Neural cell (in vitro differentiated cells): ENCODE measurements around the gene MTG1. TPM values are rescaled to one million over a fixed set of nuclear protein-coding genes. Genes with fewer than 3 reads are reported as not detected.

Experiments
- H2AFZ ChIP-seq: fragments of 200-600, 300-800 bp; sonication (generic), shearing (Covaris generic); 2 replicates; pipeline ENCODE4 v1.6.0; 2014; ENCODE audit warnings: low read depth, mild to moderate bottlenecking, antibody characterized with exemption, low read length, moderate library complexity
- H3F3A ChIP-seq: fragments of 200-600 bp; shearing (Covaris generic); 2 replicates; pipeline ENCODE4 v1.6.1; 2016; ENCODE audit warnings: mild to moderate bottlenecking, moderate library complexity, mixed read lengths, antibody characterized with exemption, low read length; ENCODE audit not compliant: insufficient read depth, poor library complexity, severe bottlenecking
- H3K27ac ChIP-seq: fragments of 200-600, 300-800 bp; sonication (generic), shearing (Covaris generic); 2 replicates; pipeline ENCODE4 v1.5.1; 2014; ENCODE audit warnings: mild to moderate bottlenecking, low read length, moderate library complexity
- H3K27me3 ChIP-seq: fragments of 300-800, 200-600 bp; sonication (generic), shearing (Covaris generic); 2 replicates; pipeline ENCODE4 v1.6.0; 2014; ENCODE audit warnings: mild to moderate bottlenecking, low read depth, low read length, moderate library complexity; ENCODE audit not compliant: insufficient read depth
- H3K36me3 ChIP-seq: fragments of 300-800, 200-600 bp; sonication (generic), shearing (Covaris generic); 2 replicates; pipeline ENCODE4 v1.5.1; 2014; ENCODE audit warnings: mild to moderate bottlenecking, antibody characterized with exemption, low read length, moderate library complexity; ENCODE audit not compliant: insufficient read depth
- H3K4me2 ChIP-seq: fragments of 300-800, 200-600 bp; sonication (generic), shearing (Covaris generic); 2 replicates; pipeline ENCODE4 v1.6.0; 2014; ENCODE audit warnings: mild to moderate bottlenecking, low read length
- H3K4me3 ChIP-seq: fragments of 300-800, 200-600 bp; sonication (generic), shearing (Covaris generic); 2 replicates; pipeline ENCODE4 v1.5.1; 2014; ENCODE audit warnings: mild to moderate bottlenecking, low read length, moderate library complexity
- H3K79me2 ChIP-seq: fragments of 200-600 bp; shearing (Covaris generic); replicated peaks from 2 replicates; pipeline ENCODE4 v1.6.0; 2014; ENCODE audit warnings: mild to moderate bottlenecking, low read length, moderate library complexity; ENCODE audit not compliant: insufficient read depth
- H3K9ac ChIP-seq: fragments of 300-800, 200-600 bp; sonication (generic), shearing (Covaris generic); 2 replicates; pipeline ENCODE4 v1.6.1; 2016; ENCODE audit warnings: mild to moderate bottlenecking, low read length, mixed read lengths
- H3K9me2 ChIP-seq: fragments of 200-600 bp; shearing (Covaris generic); 2 replicates; pipeline ENCODE4 v1.6.1; 2016; ENCODE audit warnings: mild to moderate bottlenecking, low read length, mixed read lengths; ENCODE audit not compliant: insufficient read depth
- H3K9me3 ChIP-seq: fragments of 200-600, 300-800 bp; sonication (generic), shearing (Covaris generic); 2 replicates; pipeline ENCODE4 v1.6.1; 2016; ENCODE audit warnings: mild to moderate bottlenecking, mixed run types, low read length, moderate library complexity, mixed read lengths
- H4K20me1 ChIP-seq: fragments of 200-600 bp; shearing (Covaris generic); 2 replicates; pipeline ENCODE4 v1.6.1; 2016; ENCODE audit warnings: mild to moderate bottlenecking, mixed run types; ENCODE audit not compliant: insufficient read depth
- EP300 ChIP-seq: fragments of 450-650 bp; conservative IDR thresholded peaks from 2 replicates; pipeline ENCODE4 v1.6.1; 2014; ENCODE audit warnings: antibody characterized with exemption, mild to moderate bottlenecking, moderate library complexity; ENCODE audit not compliant: poor library complexity, severe bottlenecking
- EZH2 ChIP-seq: fragments of 200-600, 300-800 bp; shearing (Covaris generic), sonication (generic); IDR thresholded peaks from 2 replicates; pipeline ENCODE4 v1.6.1; 2014; ENCODE audit warnings: antibody characterized with exemption, low read length, borderline replicate concordance, mild to moderate bottlenecking; ENCODE audit not compliant: insufficient read depth, poor library complexity, severe bottlenecking
- MXI1 ChIP-seq: fragments of 450-650 bp; conservative IDR thresholded peaks from 2 replicates; pipeline ENCODE4 v1.6.1; 2014; ENCODE audit warnings: antibody characterized with exemption, mild to moderate bottlenecking; ENCODE audit not compliant: poor library complexity, severe bottlenecking
- POLR2AphosphoS5 ChIP-seq: IDR thresholded peaks from 2 replicates; pipeline ENCODE4 v1.6.1; 2012
- RAD21 ChIP-seq: fragments of 450-650 bp; conservative IDR thresholded peaks from 2 replicates; pipeline ENCODE4 v1.6.1; 2014; ENCODE audit warnings: antibody characterized with exemption, mild to moderate bottlenecking, moderate library complexity
- SMC3 ChIP-seq: fragments of 450-650 bp; conservative IDR thresholded peaks from 2 replicates; pipeline ENCODE4 v1.6.1; 2014; ENCODE audit warnings: antibody characterized with exemption, mild to moderate bottlenecking, moderate library complexity; ENCODE audit not compliant: poor library complexity
- TAF1 ChIP-seq: IDR thresholded peaks from 2 replicates; pipeline ENCODE4 v1.6.1; 2012; ENCODE audit warnings: low read depth
- polyA plus RNA-seq: library from polyadenylated mRNA; depleted of rRNA; stranded (reverse); fragments of >200 nt; gene quantifications from 2 replicates; pipeline ENCODE4 v1.2.3, GENCODE V29; 2014
- TF ChIP-seq, protein P1 (sequence below): fragments of 450-650 bp; IDR thresholded peaks from 2 replicates; pipeline ENCODE4 v1.5.1; 2014; ENCODE audit warnings: antibody characterized with exemption, mild to moderate bottlenecking, moderate library complexity; ENCODE audit not compliant: poor library complexity, severe bottlenecking
- TF ChIP-seq, protein P2 (sequence below): IDR thresholded peaks from 2 replicates; pipeline ENCODE4 v1.6.1; 2012; ENCODE audit warnings: borderline replicate concordance

Gene MTG1
- polyA plus RNA-seq, 1 donor from 2014 or later = 52.3 TPM

DNA sequence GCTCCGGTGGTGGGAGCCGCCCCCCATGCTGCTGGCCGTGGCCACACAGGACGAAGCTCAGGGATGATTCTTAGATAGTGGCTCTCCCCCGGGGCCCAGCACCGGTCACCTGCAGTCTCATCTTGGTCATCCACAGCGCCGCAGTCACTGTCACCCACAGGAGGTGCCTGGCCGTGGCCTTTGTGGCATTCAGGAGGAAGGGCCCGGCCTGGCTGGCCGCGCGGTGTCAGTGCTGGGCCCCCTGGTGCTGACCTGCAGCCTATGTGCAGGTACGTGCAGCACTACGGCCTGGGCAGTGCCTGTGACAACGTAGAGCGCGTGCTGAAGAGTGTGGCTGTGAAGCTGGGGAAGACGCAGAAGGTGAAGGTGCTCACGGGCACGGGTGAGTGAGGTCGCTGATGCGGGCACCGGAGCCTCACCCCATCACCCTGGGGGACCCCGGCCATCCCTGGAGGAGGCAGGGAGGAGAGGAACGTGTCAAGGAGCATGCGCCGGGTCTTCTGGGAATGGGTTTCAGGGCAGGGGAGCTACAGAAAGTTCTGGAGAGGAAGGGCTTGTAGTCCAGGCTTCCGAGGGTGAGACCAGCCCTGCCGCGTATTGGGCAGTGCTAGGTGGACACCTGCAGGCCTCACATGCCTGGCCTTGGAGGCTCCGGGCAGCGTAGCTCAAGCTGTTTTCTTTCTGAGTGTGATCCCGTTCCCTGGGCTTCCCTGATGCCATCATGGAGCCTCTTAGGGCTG, 25.4 kb downstream of the MTG1 start:
- Histone ChIP-seq H3K36me3 (no peaks in the 10 kb centered on the region), H3K79me2 (no peaks in the 10 kb centered on the region), H2AFZ (no peak overlapping the region), H3K9me3 (no peaks in the 10 kb centered on the region), H3K27me3 (no peaks in the 10 kb centered on the region), H3K27ac (no peak overlapping the region), H3F3A (no peaks in the 10 kb centered on the region), H3K4me2 (no peak overlapping the region), H3K9ac (no peak overlapping the region), H3K4me3 (no peak overlapping the region), H3K9me2 (no peaks in the 10 kb centered on the region), H4K20me1 (no peaks in the 10 kb centered on the region)
- TF ChIP-seq SMC3 (no peak), MXI1 (no peak)
- TF ChIP-seq, protein P1, sequence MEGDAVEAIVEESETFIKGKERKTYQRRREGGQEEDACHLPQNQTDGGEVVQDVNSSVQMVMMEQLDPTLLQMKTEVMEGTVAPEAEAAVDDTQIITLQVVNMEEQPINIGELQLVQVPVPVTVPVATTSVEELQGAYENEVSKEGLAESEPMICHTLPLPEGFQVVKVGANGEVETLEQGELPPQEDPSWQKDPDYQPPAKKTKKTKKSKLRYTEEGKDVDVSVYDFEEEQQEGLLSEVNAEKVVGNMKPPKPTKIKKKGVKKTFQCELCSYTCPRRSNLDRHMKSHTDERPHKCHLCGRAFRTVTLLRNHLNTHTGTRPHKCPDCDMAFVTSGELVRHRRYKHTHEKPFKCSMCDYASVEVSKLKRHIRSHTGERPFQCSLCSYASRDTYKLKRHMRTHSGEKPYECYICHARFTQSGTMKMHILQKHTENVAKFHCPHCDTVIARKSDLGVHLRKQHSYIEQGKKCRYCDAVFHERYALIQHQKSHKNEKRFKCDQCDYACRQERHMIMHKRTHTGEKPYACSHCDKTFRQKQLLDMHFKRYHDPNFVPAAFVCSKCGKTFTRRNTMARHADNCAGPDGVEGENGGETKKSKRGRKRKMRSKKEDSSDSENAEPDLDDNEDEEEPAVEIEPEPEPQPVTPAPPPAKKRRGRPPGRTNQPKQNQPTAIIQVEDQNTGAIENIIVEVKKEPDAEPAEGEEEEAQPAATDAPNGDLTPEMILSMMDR = no peak

DNA sequence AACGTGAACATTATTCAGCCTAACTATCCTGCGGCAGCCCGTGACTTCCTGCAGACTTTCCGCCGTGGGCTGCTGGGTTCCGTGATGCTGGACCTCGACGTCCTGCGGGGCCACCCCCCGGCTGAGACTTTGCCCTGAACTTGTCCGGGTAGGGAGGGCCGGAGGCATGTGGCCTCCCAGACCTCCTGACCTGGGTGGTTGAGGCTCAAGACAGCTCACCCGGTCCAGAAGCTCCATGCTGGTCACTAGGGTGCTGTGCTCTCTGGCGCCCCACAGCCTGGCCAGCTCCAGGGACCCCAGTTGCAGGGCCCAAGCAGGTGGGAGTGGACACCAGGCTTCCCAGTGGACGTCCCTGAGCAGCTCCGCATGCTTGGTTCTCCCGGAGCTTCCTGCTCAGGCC, 26.1 kb downstream of the MTG1 start:
- no peaks in the 10 kb centered on the region for H3F3A ChIP-seq
- H4K20me1 ChIP-seq = no peaks in the 10 kb centered on the region
- no peaks in the 10 kb centered on the region for H3K36me3 ChIP-seq
- no peak overlapping the region for H3K4me2 ChIP-seq
- no peak overlapping the region for H3K4me3 ChIP-seq
- H3K9me2 ChIP-seq = no peaks in the 10 kb centered on the region
- H3K9ac ChIP-seq = no peak overlapping the region
- TF ChIP-seq, protein P1 = no peak
- TF ChIP-seq EZH2 = no peak
- TF ChIP-seq TAF1 = no peak
- no peak for TF ChIP-seq POLR2AphosphoS5
- TF ChIP-seq, protein P2, sequence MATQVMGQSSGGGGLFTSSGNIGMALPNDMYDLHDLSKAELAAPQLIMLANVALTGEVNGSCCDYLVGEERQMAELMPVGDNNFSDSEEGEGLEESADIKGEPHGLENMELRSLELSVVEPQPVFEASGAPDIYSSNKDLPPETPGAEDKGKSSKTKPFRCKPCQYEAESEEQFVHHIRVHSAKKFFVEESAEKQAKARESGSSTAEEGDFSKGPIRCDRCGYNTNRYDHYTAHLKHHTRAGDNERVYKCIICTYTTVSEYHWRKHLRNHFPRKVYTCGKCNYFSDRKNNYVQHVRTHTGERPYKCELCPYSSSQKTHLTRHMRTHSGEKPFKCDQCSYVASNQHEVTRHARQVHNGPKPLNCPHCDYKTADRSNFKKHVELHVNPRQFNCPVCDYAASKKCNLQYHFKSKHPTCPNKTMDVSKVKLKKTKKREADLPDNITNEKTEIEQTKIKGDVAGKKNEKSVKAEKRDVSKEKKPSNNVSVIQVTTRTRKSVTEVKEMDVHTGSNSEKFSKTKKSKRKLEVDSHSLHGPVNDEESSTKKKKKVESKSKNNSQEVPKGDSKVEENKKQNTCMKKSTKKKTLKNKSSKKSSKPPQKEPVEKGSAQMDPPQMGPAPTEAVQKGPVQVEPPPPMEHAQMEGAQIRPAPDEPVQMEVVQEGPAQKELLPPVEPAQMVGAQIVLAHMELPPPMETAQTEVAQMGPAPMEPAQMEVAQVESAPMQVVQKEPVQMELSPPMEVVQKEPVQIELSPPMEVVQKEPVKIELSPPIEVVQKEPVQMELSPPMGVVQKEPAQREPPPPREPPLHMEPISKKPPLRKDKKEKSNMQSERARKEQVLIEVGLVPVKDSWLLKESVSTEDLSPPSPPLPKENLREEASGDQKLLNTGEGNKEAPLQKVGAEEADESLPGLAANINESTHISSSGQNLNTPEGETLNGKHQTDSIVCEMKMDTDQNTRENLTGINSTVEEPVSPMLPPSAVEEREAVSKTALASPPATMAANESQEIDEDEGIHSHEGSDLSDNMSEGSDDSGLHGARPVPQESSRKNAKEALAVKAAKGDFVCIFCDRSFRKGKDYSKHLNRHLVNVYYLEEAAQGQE = no peak
- no peak for TF ChIP-seq SMC3
- TF ChIP-seq EP300 = no peak
- TF ChIP-seq RAD21 = no peak
- TF ChIP-seq MXI1 = no peak
- H3K79me2 ChIP-seq = no peaks in the 10 kb centered on the region
- H3K27me3 ChIP-seq = no peaks in the 10 kb centered on the region
- no peak overlapping the region for H3K27ac ChIP-seq
- H2AFZ ChIP-seq = no peak overlapping the region
- no peaks in the 10 kb centered on the region for H3K9me3 ChIP-seq
